OCI-LY3 (cell line): ENCODE data around the gene RPS6KA5.

ENCODE experiments used
- EZH2phosphoT487 ChIP-seq: fragments of 200-600 bp; shearing (Covaris generic); IDR thresholded peaks from 2 replicates; pipeline ENCODE4 v1.6.1; 2018; ENCODE audit warnings: antibody characterized with exemption, mixed run types, low read depth
- TF ChIP-seq, protein P1 (sequence below): fragments of 200-600, 300-600 bp; sonication (generic); IDR thresholded peaks from 2 replicates; pipeline ENCODE4 v1.5.1; 2014; ENCODE audit warnings: antibody characterized with exemption, low read length, low read depth

DNA sequence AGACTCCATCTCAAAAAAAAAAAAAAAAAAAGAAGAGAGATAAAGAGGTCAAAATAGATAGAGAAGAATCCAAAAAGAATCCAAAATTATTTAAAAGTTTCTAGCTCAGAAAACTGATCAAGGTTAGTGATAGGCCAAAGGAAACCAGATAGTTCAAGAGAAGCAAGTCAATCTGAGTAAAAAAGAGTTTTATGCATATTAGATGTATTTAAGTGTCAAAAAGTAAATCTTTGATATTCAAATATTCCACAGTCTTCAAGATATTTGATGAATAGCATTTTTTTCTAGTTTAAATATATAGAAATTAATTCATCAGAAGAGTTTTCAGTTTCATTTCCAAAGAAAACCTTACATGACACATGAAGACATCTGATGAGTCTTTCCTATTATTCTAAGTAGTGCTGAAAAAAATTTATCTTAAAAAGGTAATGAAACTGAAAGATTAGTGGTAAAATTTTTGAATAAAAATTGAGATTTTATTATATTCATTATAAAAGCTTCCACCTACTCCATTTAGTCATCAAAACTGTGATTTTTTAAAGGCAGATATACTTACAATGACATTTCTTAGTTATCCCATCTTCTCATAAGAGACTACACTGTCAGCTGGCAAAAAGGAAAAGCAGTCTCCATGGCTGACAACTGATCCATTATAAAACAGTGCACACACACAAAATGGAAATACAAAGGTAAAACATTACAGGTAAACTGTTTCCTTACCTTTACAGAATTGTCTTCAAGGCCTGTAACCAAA, 68.6 kb downstream of the RPS6KA5 start:
- TF ChIP-seq, protein P1, sequence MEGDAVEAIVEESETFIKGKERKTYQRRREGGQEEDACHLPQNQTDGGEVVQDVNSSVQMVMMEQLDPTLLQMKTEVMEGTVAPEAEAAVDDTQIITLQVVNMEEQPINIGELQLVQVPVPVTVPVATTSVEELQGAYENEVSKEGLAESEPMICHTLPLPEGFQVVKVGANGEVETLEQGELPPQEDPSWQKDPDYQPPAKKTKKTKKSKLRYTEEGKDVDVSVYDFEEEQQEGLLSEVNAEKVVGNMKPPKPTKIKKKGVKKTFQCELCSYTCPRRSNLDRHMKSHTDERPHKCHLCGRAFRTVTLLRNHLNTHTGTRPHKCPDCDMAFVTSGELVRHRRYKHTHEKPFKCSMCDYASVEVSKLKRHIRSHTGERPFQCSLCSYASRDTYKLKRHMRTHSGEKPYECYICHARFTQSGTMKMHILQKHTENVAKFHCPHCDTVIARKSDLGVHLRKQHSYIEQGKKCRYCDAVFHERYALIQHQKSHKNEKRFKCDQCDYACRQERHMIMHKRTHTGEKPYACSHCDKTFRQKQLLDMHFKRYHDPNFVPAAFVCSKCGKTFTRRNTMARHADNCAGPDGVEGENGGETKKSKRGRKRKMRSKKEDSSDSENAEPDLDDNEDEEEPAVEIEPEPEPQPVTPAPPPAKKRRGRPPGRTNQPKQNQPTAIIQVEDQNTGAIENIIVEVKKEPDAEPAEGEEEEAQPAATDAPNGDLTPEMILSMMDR = no peak
- no peak for TF ChIP-seq EZH2phosphoT487
